HUES48 (cell line): ENCODE results near the gene HAUS3.

ENCODE experiments used
- H3K27ac ChIP-seq: one replicate; pipeline ENCODE4 v1.7.0; 2013; ENCODE audit warnings: low read depth, low read length, inconsistent platforms
- H3K27me3 ChIP-seq: 2 replicates; pipeline ENCODE4 v1.6.1; 2013; ENCODE audit warnings: mild to moderate bottlenecking, low read length; ENCODE audit not compliant: control insufficient read depth, insufficient read depth
- H3K36me3 ChIP-seq: 2 replicates; pipeline ENCODE4 v1.6.1; 2013; ENCODE audit warnings: low read length; ENCODE audit not compliant: control insufficient read depth, insufficient read depth
- H3K4me1 ChIP-seq: 2 replicates; pipeline ENCODE4 v1.6.1; 2013; ENCODE audit warnings: mild to moderate bottlenecking, low read length; ENCODE audit not compliant: control insufficient read depth, insufficient read depth
- H3K4me3 ChIP-seq: 2 replicates; pipeline ENCODE4 v1.5.1; 2013; ENCODE audit warnings: mild to moderate bottlenecking, low read depth, low read length
- H3K9ac ChIP-seq: 2 replicates; pipeline ENCODE4 v1.6.1; 2013; ENCODE audit warnings: mild to moderate bottlenecking, low read depth, low read length, moderate library complexity
- H3K9me3 ChIP-seq: 2 replicates; pipeline ENCODE4 v1.6.1; 2013; ENCODE audit warnings: low read length; ENCODE audit not compliant: control insufficient read depth, insufficient read depth

HAUS3 gene

DNA sequence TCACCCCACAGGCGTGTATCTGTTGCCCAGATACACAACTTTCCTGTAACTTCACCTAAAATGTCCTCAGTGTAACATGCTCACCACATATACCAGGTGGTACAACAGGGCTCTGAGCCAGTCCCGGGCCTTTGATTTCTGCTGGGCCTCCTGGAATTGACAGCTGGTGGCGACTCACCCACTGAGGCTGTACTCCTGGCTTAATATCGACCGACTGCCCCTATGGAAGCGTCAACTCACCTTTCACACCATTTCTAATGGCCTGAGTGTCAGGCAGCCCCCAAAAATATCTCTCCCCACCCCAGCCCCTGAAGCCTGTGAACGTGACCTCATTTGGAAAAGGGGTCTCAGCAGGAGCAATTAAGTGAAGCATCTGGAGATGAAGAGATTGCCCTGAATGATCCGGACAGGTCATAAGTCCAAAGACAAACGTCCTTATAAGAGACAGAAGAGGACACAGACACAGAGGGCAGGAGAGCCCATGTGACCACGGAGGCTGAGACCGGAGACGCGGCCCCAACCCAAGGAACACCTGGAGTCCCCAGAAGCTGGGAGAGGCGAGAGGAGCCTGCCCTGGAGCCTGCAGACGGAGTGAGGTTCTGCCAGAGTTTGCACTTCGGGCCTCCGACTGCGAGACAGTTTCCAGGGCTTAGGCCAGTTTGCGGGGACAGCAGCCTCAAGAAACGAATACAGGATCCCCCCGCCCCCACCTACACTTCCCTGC, 32.6 kb upstream of the HAUS3 start:
- Histone ChIP-seq H3K4me1 (no peaks in the 10 kb centered on the region), H3K9ac (no peak overlapping the region), H3K27me3 (no peaks in the 10 kb centered on the region), H3K4me3 (no peak overlapping the region), H3K27ac (no peak overlapping the region), H3K36me3 (no peaks in the 10 kb centered on the region), H3K9me3 (no peaks in the 10 kb centered on the region)

GRCh38 chr4:2273657-2274319, 31.9 kb upstream of the HAUS3 start:
- H3K9me3 ChIP-seq, result no peaks in the 10 kb centered on the region
- H3K4me3 ChIP-seq, result no peak overlapping the region
- no peak overlapping the region for H3K27ac ChIP-seq
- H3K4me1 ChIP-seq, result peaks cover 6% of the 10 kb centered on the region; the same call in 1 of the 2 replicates
- H3K27me3 ChIP-seq, result no peaks in the 10 kb centered on the region
- no peaks in the 10 kb centered on the region for H3K36me3 ChIP-seq
- H3K9ac ChIP-seq, result no peak overlapping the region

DNA sequence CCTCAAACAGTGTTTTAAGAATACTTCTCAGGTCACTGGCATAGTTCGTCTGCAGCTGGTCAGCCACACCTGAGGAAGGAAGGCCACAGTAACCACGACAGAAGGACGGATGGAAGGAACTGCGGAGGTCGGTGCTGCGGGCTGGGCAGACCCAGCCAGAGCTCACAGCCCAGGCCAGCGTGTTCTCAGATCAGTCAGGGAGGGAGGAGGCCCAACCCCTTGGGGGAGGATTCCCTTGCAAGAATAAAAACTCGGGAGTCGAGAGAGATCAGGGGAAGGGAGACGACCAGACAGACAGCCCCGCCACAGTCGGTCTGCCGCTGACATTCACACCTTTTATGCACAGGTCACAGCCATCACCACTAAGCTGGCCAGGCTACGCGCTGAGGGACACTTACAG, 31.3 kb upstream of the HAUS3 start:
- Histone ChIP-seq H3K4me1 (peaks cover 7% of the 10 kb centered on the region; the same call in 1 of the 2 replicates), H3K9ac (no peak overlapping the region), H3K4me3 (no peak overlapping the region), H3K27ac (no peak overlapping the region), H3K27me3 (no peaks in the 10 kb centered on the region), H3K36me3 (no peaks in the 10 kb centered on the region), H3K9me3 (no peaks in the 10 kb centered on the region)

DNA sequence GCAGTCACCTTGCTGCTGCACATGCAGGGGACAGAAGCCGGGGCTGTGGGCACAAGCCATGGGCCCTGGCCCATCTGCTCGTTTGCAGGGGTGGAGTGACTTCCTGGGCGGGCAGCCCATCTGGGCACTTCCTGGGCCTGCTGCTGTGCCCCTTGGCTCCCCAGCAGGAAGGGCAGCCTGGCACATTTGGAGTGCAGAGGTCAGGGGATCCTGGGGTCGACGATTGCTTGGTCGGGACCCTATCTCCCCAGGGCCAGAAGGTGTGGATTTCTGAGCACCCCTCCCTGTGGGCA, 30.9 kb upstream of the HAUS3 start:
- Histone ChIP-seq H3K4me3 (no peak overlapping the region), H3K27ac (no peak overlapping the region), H3K36me3 (no peaks in the 10 kb centered on the region), H3K9ac (no peak overlapping the region), H3K4me1 (peaks cover 7% of the 10 kb centered on the region; the same call in 1 of the 2 replicates), H3K27me3 (no peaks in the 10 kb centered on the region), H3K9me3 (no peaks in the 10 kb centered on the region)

DNA sequence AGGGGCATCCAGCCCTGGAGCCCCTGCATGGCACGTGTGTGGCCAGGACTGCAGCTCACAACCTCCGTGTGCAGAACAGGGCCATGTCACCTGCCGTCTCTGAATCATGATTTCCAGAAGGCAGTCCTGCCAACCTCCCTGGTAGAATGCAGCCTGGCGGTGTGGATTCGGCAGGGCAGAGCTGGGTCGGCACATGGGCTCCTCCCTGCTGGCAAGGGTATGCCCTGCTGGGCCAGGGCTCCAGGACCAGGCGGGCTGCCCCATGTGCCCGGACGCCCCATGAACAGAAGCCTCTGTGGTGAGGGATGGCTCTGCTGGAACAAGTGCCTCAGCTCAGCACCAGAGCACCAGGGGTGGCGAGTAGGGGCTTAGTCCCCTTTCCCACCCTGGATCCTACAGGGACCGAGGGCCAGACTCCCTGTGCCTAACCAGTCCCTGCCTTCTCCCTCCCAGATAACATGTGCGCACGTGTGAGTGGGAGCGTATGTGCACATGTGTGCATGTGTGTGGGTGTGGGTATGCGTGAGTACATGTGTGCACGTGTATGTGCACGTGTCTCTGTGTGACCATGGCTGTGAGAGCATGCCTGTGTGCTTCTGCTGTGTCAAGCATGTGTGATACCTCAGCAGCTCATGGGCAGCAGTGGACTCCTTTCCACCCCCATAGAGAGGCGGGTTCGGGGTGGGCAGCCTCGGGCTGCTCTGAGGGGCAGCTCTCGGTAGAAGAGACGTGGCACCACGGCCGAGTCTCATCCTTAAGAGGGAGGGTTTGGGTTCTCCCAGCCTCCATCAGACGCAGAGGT, 30.3 kb upstream of the HAUS3 start:
- H3K27ac ChIP-seq, result no peak overlapping the region

DNA sequence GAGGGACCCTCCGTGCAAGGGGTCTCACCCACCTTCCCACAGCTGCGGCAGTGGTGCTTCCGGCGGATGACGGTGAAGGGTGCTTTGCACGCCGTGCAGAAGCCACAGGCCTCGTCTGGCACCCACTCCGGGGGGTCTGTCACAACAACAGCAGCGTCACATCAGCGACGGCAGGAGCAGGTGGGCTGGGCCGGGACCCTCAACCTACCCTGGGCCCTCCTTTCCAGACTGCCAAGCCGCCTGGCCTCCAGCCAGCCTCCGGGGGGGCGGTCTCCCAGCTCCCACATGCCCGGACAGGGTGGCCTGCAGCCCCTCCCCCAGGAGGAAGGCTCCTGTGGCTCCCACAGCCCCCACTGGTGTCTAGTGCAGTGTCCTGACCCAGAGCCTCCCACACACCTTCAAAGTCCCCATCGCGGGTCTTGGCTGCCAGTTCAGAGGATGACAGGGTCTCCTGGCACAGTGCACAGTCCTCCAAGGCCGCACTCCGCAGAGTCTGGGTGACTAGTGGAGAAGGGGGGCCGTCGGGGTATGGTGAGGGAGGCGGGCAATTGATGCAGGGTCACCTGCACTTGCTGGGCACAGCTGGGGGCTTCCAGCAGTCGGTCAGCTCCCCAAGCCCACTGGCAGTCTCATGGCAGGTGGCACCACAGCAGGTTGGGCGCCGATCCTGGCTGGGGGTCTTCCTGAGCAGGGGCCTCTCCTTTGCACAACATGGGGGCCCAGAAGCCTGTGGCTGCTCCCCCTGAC, 29.5 kb upstream of the HAUS3 start:
- Histone ChIP-seq H3K27me3 (no peaks in the 10 kb centered on the region), H3K4me3 (no peak overlapping the region), H3K4me1 (peaks cover 7% of the 10 kb centered on the region; the same call in 1 of the 2 replicates), H3K27ac (no peak overlapping the region), H3K9me3 (no peaks in the 10 kb centered on the region), H3K36me3 (no peaks in the 10 kb centered on the region), H3K9ac (no peak overlapping the region)

More for the DNA sequence above, 30.3 kb upstream of the HAUS3 start:
- no peak overlapping the region for H3K9ac ChIP-seq
- no peaks in the 10 kb centered on the region for H3K36me3 ChIP-seq
- no peak overlapping the region for H3K4me3 ChIP-seq
- H3K4me1 ChIP-seq, result peaks cover 7% of the 10 kb centered on the region; the same call in 1 of the 2 replicates
- no peaks in the 10 kb centered on the region for H3K27me3 ChIP-seq
- no peaks in the 10 kb centered on the region for H3K9me3 ChIP-seq

DNA sequence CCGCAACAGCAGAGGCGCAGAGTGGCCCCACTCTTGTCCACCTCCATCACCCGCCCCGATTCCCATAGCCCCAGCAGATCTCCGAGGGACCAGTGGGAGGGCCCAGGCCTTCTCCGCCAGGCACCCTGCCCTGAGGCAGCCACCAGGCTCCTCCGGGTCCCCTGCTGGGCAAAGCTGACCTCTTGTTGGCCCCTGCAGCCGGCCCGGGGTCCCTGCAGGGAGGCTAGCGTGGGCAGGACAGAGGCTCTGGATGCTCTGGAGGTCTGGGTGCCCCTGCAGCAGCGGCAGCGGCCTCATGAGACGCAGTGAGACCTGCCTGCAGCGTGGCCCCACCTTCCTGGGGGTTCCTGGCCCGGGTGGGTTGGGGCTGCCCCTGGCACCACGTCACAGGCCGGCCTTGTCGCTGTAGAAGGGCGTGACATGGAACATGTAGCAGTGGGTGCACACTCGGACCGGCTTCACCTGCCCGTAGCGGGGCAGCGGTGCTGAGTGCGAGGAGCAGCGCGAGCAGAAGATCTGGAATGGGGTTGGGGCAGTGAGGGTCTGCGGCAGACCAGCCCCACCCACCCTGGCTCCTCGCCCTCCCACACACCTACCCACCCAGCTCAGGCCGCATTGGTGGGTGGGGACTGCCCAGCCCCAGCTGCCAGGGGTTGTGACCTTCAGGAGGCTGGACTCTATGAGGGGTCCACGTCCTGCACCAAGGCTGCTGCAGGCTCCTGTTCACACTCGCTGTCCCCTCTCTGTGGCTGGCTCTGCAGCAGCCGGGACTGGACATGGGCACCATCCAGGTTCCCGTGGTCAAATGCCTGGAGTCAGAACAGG, 28.6 kb upstream of the HAUS3 start:
- Histone ChIP-seq H3K4me3 (no peak overlapping the region), H3K9ac (no peak overlapping the region), H3K27ac (no peak overlapping the region), H3K4me1 (peaks cover 7% of the 10 kb centered on the region; the same call in 1 of the 2 replicates), H3K36me3 (no peaks in the 10 kb centered on the region), H3K9me3 (no peaks in the 10 kb centered on the region), H3K27me3 (no peaks in the 10 kb centered on the region)

GRCh38 chr4:2269618-2270163, 27.8 kb upstream of the HAUS3 start:
- Histone ChIP-seq H3K4me3 (no peak overlapping the region), H3K36me3 (no peaks in the 10 kb centered on the region), H3K27ac (no peak overlapping the region), H3K4me1 (peaks cover 7% of the 10 kb centered on the region; the same call in 1 of the 2 replicates), H3K9me3 (no peaks in the 10 kb centered on the region), H3K27me3 (no peaks in the 10 kb centered on the region), H3K9ac (no peak overlapping the region)

DNA sequence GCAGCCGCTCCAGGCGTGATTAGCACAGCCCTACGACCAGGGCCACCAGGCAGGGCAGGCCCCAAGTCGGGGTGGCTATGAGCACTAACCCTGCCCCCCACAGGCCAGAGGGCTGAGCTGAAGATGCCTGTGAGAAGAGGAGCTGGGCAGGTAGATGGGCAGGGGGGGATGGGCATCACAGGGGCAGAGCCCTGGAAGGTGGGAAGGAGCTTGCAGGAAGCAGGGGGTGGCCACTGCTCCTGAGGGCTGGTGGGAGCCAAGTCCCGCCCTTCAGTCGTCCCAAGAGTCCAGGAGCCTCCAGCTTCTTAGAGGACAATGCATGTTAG, 27.2 kb upstream of the HAUS3 start:
- H3K27ac ChIP-seq, result no peak overlapping the region
- H3K9ac ChIP-seq, result no peak overlapping the region
- no peaks in the 10 kb centered on the region for H3K9me3 ChIP-seq
- H3K4me3 ChIP-seq, result no peak overlapping the region
- H3K27me3 ChIP-seq, result no peaks in the 10 kb centered on the region
- no peaks in the 10 kb centered on the region for H3K36me3 ChIP-seq
- H3K4me1 ChIP-seq, result peaks cover 7% of the 10 kb centered on the region; the same call in 1 of the 2 replicates
